NCI-H446 (cell line): ENCODE results near the gene AFDN.
A peak's percentile ranks its signal among the peaks of the same experiment; 100 is the strongest.

ENCODE experiments used
- DNase-seq, 2 experiments: peaks; one replicate each; lab custom pipeline; 2025; lab: John Stamatoyannopoulos, UW

Gene AFDN

GRCh38 chr6:167826896-167827582 lies at the start of gene AFDN:
Gene AFDN, plus strand, starts transcription at chr6:167826911. Its CDS starts 222 bp downstream, at chr6:167827133.
- peak in 1 of 2 experiments; percentile 51 for DNase-seq

- DNase-seq: no peak
Measured at GRCh38 chr6:167778497-167779128, 48.1 kb upstream of the AFDN start.

GRCh38 chr6:167779129-167779992 lies 47.4 kb upstream of the AFDN start:
- DNase-seq: no peak

GRCh38 chr6:167779993-167780655 lies 46.6 kb upstream of the AFDN start:
- DNase-seq: no peak

GRCh38 chr6:167781066-167781767 lies 45.5 kb upstream of the AFDN start:
- no peak for DNase-seq

GRCh38 chr6:167781868-167782267 lies 44.8 kb upstream of the AFDN start:
- no peak for DNase-seq

- no peak for DNase-seq
Measured at GRCh38 chr6:167782698-167783517, 43.8 kb upstream of the AFDN start.

GRCh38 chr6:167786853-167787675 lies 39.6 kb upstream of the AFDN start:
- no peak for DNase-seq

- DNase-seq: no peak
Measured at GRCh38 chr6:167787896-167788562, 38.7 kb upstream of the AFDN start.

GRCh38 chr6:167788563-167788903 lies 38.2 kb upstream of the AFDN start:
- DNase-seq: peak in 1 of 2 experiments; percentile 5

- no peak for DNase-seq
Measured at GRCh38 chr6:167789358-167789757, 37.4 kb upstream of the AFDN start.

- DNase-seq: no peak
Measured at GRCh38 chr6:167791091-167791779, 35.5 kb upstream of the AFDN start.

- DNase-seq: no peak
Measured at GRCh38 chr6:167791780-167792478, 34.8 kb upstream of the AFDN start.

- no peak for DNase-seq
Measured at GRCh38 chr6:167793421-167793820, 33.3 kb upstream of the AFDN start.

GRCh38 chr6:167794161-167795157 lies 32.3 kb upstream of the AFDN start:
- DNase-seq: no peak

- no peak for DNase-seq
Measured at GRCh38 chr6:167795321-167795811, 31.3 kb upstream of the AFDN start.

- no peak for DNase-seq
Measured at GRCh38 chr6:167795874-167796191, 30.9 kb upstream of the AFDN start.
